A549 (cell line): ENCODE data around the gene BTN2A1. TPM values are rescaled to one million over a fixed set of nuclear protein-coding genes. Genes with fewer than 3 reads are reported as not detected.
A peak's percentile ranks its signal among the peaks of the same experiment; 100 is the strongest.

Source experiments
- ATAC-seq, 2 experiments: fragments of 200-7000 bp in 1 of 2; fragments of >200 bp in 1 of 2; cut with Nextera tagmentation in 1 of 2; cut with Tn5 transposase in 1 of 2; 3 replicates each; pipeline versions ENCODE4 v1.8.0 to v1.9.1; 2018 to 2020; ENCODE audit warnings: mild to moderate bottlenecking in 1 of 2, moderate library complexity in 1 of 2
- CTCF ChIA-PET: fragments of 300-600 bp; sonication (Branson Sonifier 250); formaldehyde crosslinking; extraction: SDS; loops from one replicate; lab custom pipeline; 2021; ENCODE audit warnings: antibody characterized with exemption, inconsistent platforms; lab: Yijun Ruan, JAX
- POLR2A ChIA-PET: fragments of 350-600 bp; formaldehyde crosslinking; extraction: SDS; loops from one replicate; lab custom pipeline; 2021; ENCODE audit warnings: antibody characterized with exemption, inconsistent platforms; lab: Yijun Ruan, JAX
- DNase-seq, 2 experiments: peaks; one replicate each; pipeline versions ENCODE4 v3.0.0 to v3.0.0-alpha.2; 2011 to 2016; ENCODE audit warnings: low read depth in 1 of 2, low spot score in 1 of 2
- FAIRE-seq: peaks from 2 replicates; lab custom pipeline; 2011; peaks lifted over from hg19 to GRCh38; lab: Jason Lieb, UNC
- H3K27ac ChIP-seq, 2 experiments: fragments of >200 bp; sonication (Bioruptor Twin); formaldehyde crosslinking; 3 replicates each; pipeline ENCODE4 v1.5.1; 2016 to 2017
- H3K4me1 ChIP-seq: fragments of >200 bp; sonication (Bioruptor Twin); formaldehyde crosslinking; 3 replicates; pipeline ENCODE4 v1.6.1; 2016
- H3K4me2 ChIP-seq: fragments of >200 bp; sonication (Bioruptor Twin); formaldehyde crosslinking; 3 replicates; pipeline ENCODE4 v1.6.1; 2016
- H3K4me3 ChIP-seq: fragments of >200 bp; sonication (Bioruptor Twin); formaldehyde crosslinking; 3 replicates; pipeline ENCODE4 v1.5.1; 2016
- H3K9me3 ChIP-seq: fragments of >200 bp; sonication (Bioruptor Twin); formaldehyde crosslinking; 3 replicates; pipeline ENCODE4 v1.6.1; 2016
- CBX8 ChIP-seq: fragments of 200-600 bp; sonication (generic); IDR thresholded peaks from 2 replicates; pipeline ENCODE4 v1.6.1; 2016
- EP300 ChIP-seq, 2 experiments: fragments of >200 bp; sonication (Bioruptor Twin); formaldehyde crosslinking; IDR thresholded peaks; 2 replicates in 1 of 2; 3 replicates in 1 of 2; pipeline ENCODE4 v1.6.1; 2016 to 2017
- FOSL2 ChIP-seq, 2 experiments: fragments of 450-650 bp in 1 of 2; fragments of >200 bp in 1 of 2; sonication (Bioruptor Twin) in 1 of 2; formaldehyde crosslinking; IDR thresholded peaks; 2 replicates each; pipeline versions ENCODE4 v1.5.0 to v1.6.1; 2016 to 2020; ENCODE audit warnings: mild to moderate bottlenecking in 1 of 2, moderate library complexity in 1 of 2
- FOXS1 ChIP-seq: fragments of 250-450 bp; sonication (Bioruptor Pico); IDR thresholded peaks from 2 replicates; pipeline ENCODE4 v1.5.0; 2020; ENCODE audit warnings: mild to moderate bottlenecking, moderate library complexity
- HOXA7 ChIP-seq: fragments of 250-450 bp; sonication (Bioruptor Pico); IDR thresholded peaks from 2 replicates; pipeline ENCODE4 v1.5.0; 2020; ENCODE audit warnings: mild to moderate bottlenecking, moderate library complexity
- HOXB13 ChIP-seq: fragments of 250-450 bp; sonication (Bioruptor Pico); IDR thresholded peaks from 2 replicates; pipeline ENCODE4 v1.5.0; 2020; ENCODE audit warnings: low read depth, mild to moderate bottlenecking, moderate library complexity
- JUNB ChIP-seq: fragments of >200 bp; sonication (Bioruptor Twin); formaldehyde crosslinking; IDR thresholded peaks from 2 replicates; pipeline ENCODE4 v1.6.1; 2016
- KDM1A ChIP-seq: fragments of 200-600 bp; sonication (generic); IDR thresholded peaks from 2 replicates; pipeline ENCODE4 v1.6.1; 2016; ENCODE audit warnings: low read depth, mild to moderate bottlenecking
- KDM5A ChIP-seq: fragments of 200-600 bp; sonication (generic); IDR thresholded peaks from 2 replicates; pipeline ENCODE4 v1.6.1; 2016; ENCODE audit warnings: antibody characterized with exemption, mild to moderate bottlenecking
- NPAS2 ChIP-seq: fragments of 250-450 bp; sonication (Bioruptor Pico); IDR thresholded peaks from 2 replicates; pipeline ENCODE4 v1.8.0; 2022; ENCODE audit warnings: mild to moderate bottlenecking, moderate library complexity, borderline replicate concordance
- POLR2AphosphoS2 ChIP-seq: conservative IDR thresholded peaks from 2 replicates; pipeline ENCODE4 v1.6.1; 2012; ENCODE audit warnings: low read length, improper control_type of control experiment, inconsistent platforms
- RAD21 ChIP-seq, 2 experiments: fragments of >200 bp in 1 of 2; sonication (Bioruptor Twin) in 1 of 2; formaldehyde crosslinking in 1 of 2; IDR thresholded peaks in 1 of 2; conservative IDR thresholded peaks in 1 of 2; 2 replicates in 1 of 2; 3 replicates in 1 of 2; pipeline ENCODE4 v1.6.1; 2012 to 2018; ENCODE audit warnings: inconsistent platforms in 1 of 2
- RARB ChIP-seq: fragments of 250-450 bp; sonication (Bioruptor Pico); IDR thresholded peaks from 2 replicates; pipeline ENCODE4 v1.8.0; 2021; ENCODE audit warnings: mild to moderate bottlenecking, moderate library complexity
- SREBF2 ChIP-seq: fragments of 450-650 bp; IDR thresholded peaks from 2 replicates; pipeline ENCODE4 v1.6.1; 2014; ENCODE audit warnings: mild to moderate bottlenecking, moderate library complexity
- ZC3H11A ChIP-seq: fragments of 450-650 bp; IDR thresholded peaks from 2 replicates; pipeline ENCODE4 v1.6.1; 2014; ENCODE audit warnings: antibody characterized with exemption, mild to moderate bottlenecking
- ZFP36 ChIP-seq: fragments of 450-650 bp; IDR thresholded peaks from 2 replicates; pipeline ENCODE4 v1.6.1; 2014; ENCODE audit warnings: borderline replicate concordance; ENCODE audit not compliant: partially characterized antibody
- WGBS: methylation state at CpG from one replicate; pipeline ENCODE4 v1.1.6; 2017; ENCODE audit errors: missing lambda C conversion rate; 5-methylcytosine and 5-hydroxymethylcytosine counted together
- polyA plus RNA-seq, 4 experiments: library from polyadenylated mRNA; depleted of rRNA in 3 of 4; stranded (reverse); fragments of >200 nt; fragmentation: RNase III in 1 of 4; extraction: RNeasy Plus Mini Kit Qiagen cat#74134 plus additional on column Dnase treatment in 1 of 4; gene quantifications; 2 replicates in 3 of 4; 3 replicates in 1 of 4; pipeline ENCODE4 v1.2.3, GENCODE V29; 2011 to 2017
- TF ChIP-seq, protein P1 (sequence below): fragments of 250-450 bp; sonication (Bioruptor Pico); IDR thresholded peaks from 2 replicates; pipeline ENCODE4 v1.5.0; 2020; ENCODE audit warnings: low read depth, mild to moderate bottlenecking, moderate library complexity
- TF ChIP-seq, protein P2 (sequence below): IDR thresholded peaks from 2 replicates; pipeline ENCODE4 v1.6.1; 2012
- TF ChIP-seq, protein P3 (sequence below): IDR thresholded peaks from 2 replicates; pipeline ENCODE4 v1.6.1; 2012
- TF ChIP-seq, protein P4 (sequence below): fragments of >200 bp; sonication (Bioruptor Twin); formaldehyde crosslinking; IDR thresholded peaks from 3 replicates; pipeline ENCODE4 v1.5.1; 2016
- TF ChIP-seq, protein P5 (sequence below): fragments of 150-350 bp; IDR thresholded peaks from 2 replicates; pipeline ENCODE4 v1.6.1; 2014; ENCODE audit warnings: low read depth, mild to moderate bottlenecking, low read length

Gene BTN2A1
- polyA plus RNA-seq, 2 of the 4 experiments (the other 2 are of a cell fraction), result 20.3 to 20.7 TPM

DNA sequence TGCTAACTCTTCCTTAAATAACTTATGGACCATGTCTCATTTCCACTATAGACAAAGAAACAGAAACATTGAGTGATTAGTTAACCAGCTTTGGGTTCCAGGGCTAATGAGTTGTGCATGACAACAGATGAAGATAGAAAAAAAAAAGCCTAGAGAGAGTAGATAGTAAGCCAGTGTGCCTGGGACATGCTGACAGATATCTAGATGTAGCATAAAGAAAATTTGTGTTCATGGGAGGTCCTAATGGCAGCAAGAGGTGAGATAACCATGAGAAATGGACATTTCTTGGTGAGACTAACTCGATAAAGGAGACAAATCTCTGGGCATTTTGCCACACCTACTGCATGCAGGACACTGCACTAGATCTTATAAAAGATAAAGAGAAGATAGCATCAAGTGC is 20.2 kb upstream of the BTN2A1 start:
- POLR2A ChIA-PET, result no interaction called here
- FAIRE-seq, result no peak
- no peaks in the 10 kb centered on the region for H3K9me3 ChIP-seq
- TF ChIP-seq SREBF2, result no peak
- TF ChIP-seq, protein P1, sequence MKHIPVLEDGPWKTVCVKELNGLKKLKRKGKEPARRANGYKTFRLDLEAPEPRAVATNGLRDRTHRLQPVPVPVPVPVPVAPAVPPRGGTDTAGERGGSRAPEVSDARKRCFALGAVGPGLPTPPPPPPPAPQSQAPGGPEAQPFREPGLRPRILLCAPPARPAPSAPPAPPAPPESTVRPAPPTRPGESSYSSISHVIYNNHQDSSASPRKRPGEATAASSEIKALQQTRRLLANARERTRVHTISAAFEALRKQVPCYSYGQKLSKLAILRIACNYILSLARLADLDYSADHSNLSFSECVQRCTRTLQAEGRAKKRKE (CRISPR knock-in tag), result no peak
- no peak for TF ChIP-seq POLR2AphosphoS2
- TF ChIP-seq JUNB, result no peak
- TF ChIP-seq, protein P2, sequence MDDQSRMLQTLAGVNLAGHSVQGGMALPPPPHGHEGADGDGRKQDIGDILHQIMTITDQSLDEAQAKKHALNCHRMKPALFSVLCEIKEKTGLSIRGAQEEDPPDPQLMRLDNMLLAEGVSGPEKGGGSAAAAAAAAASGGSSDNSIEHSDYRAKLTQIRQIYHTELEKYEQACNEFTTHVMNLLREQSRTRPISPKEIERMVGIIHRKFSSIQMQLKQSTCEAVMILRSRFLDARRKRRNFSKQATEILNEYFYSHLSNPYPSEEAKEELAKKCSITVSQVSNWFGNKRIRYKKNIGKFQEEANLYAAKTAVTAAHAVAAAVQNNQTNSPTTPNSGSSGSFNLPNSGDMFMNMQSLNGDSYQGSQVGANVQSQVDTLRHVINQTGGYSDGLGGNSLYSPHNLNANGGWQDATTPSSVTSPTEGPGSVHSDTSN, result no peak
- TF ChIP-seq, protein P3, sequence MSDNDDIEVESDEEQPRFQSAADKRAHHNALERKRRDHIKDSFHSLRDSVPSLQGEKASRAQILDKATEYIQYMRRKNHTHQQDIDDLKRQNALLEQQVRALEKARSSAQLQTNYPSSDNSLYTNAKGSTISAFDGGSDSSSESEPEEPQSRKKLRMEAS, result no peak
- no peak for TF ChIP-seq KDM5A
- TF ChIP-seq NPAS2 (CRISPR knock-in tag), result no peak
- TF ChIP-seq, all 56 proteins: peak for 0
- CTCF ChIA-PET, result no interaction called here
- DNase-seq, result no peak
- 83% methylated on average over 1 of the region's 1 CpG for WGBS
- no peak overlapping the region for H3K4me2 ChIP-seq
- H3K4me1 ChIP-seq, result peaks cover 11% of the 10 kb centered on the region; the same call in 1 of the 3 replicates
- no peak overlapping the region for H3K4me3 ChIP-seq
- no peak for ATAC-seq
- no peak overlapping the region for H3K27ac ChIP-seq

DNA sequence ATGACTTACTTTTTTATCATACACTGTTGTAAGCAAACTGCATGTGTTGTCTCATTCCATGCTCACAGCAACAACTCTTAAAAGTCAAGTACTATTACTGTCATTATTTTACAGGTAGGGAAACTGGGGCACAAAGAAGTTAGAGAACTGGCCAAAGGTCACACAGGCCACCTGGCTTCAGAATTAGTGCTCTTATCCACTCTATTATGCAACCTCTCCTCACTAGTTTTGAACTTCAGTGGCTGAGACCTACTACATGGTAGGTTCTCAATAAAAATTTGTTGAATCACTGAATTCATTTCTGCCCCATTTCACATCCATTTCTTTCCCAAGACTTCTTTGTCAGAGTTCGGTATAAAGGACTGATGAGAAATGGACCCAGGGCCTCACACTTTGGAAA is 19.8 kb upstream of the BTN2A1 start:
- FAIRE-seq, result no peak
- whole genome bisulfite sequencing, result 100% methylated on average over 1 of the region's 1 CpG
- DNase-seq, result no peak
- Histone ChIP-seq H3K4me3 (no peak overlapping the region), H3K4me1 (peaks cover 11% of the 10 kb centered on the region; the same call in 1 of the 3 replicates)
- TF ChIP-seq ZC3H11A, result no peak
- no peak for TF ChIP-seq ZFP36
- no peak for TF ChIP-seq HOXA7 (CRISPR knock-in tag)
- no peak for TF ChIP-seq HOXB13 (CRISPR knock-in tag)
- TF ChIP-seq POLR2AphosphoS2, result no peak
- no peak for TF ChIP-seq CBX8
- TF ChIP-seq, protein P2, result no peak
- no peak for TF ChIP-seq RARB (CRISPR knock-in tag)
- no peak for TF ChIP-seq FOXS1 (CRISPR knock-in tag)
- TF ChIP-seq JUNB, result no peak
- no peak for TF ChIP-seq EP300 (IDR thresholded peaks at IDR 0.05)
- TF ChIP-seq KDM5A, result no peak
- TF ChIP-seq KDM1A, result no peak
- TF ChIP-seq, all 56 proteins: peak for 0
- no peak overlapping the region for H3K27ac ChIP-seq
- H3K9me3 ChIP-seq, result no peaks in the 10 kb centered on the region
- POLR2A ChIA-PET, result no interaction called here
- ATAC-seq, result no peak
- CTCF ChIA-PET, result interaction anchor here (0.6 kb wide), 1 partner anchor 333 kb away, joined by 3 read pairs; no protein-coding TSS in a partner anchor
- H3K4me2 ChIP-seq, result no peak overlapping the region

DNA sequence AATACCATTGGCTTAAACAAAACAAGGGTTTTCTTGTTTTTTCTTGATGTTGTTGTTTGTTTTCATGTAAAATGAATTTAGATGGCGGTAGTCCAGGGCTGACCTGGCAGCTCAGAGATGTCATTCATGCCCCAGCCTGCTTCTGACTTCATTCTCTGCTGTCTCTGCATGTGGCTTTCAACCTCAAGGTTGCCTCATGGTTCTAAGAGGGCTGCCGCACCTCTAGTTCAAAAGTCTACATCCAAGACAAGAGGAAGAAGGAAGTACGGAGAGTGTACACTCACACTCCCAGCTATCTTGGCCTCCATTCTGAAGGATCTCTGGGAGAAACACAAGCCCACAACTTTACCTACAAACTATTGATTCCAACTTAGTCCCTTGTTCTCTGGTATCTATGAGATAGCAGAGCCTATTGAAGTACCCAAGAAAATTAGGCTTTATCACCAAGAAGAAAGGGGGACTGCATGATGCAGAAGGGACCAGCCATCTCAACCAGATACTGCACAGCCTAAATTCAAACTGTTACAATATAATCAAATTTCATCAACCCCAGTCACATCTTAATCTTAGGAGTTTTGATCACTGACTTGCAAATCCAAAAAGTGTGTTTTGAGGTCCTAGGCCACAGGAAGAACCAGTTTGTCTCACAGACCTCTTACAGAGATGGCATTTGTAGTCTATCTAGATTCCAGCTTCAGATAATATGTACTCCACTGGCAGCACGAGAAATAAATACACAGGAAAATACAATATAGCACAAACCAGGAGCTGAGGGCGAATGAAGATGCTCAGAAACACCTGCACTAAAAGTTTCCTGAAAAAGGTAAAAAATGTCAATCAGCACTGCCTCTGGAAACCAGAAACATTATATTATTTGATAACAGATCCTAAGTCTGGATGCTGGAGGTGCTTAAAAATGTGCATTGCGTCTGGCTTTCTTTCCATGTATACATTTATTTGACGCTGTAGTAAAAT is 18.3 kb upstream of the BTN2A1 start:
- no peak for DNase-seq
- ChIA-PET CTCF (no interaction called here), POLR2A (no interaction called here)
- peak overlapping the region; percentile 47 for H3K4me3 ChIP-seq
- H3K9me3 ChIP-seq, result no peaks in the 10 kb centered on the region
- WGBS, result 59% methylated on average over 7 of the region's 7 CpGs
- no peak for FAIRE-seq
- H3K4me2 ChIP-seq, result peak overlapping the region; percentile 79
- peaks cover 11% of the 10 kb centered on the region; the same call in 1 of the 3 replicates for H3K4me1 ChIP-seq
- ATAC-seq, result peak in 1 of 2 experiments; percentile 17; a peak in 1 of 6 replicates
- H3K27ac ChIP-seq, result peak overlapping the region; percentile 75 to 83
- TF ChIP-seq, protein P2, result no peak
- TF ChIP-seq, protein P1 (CRISPR knock-in tag), result no peak
- TF ChIP-seq POLR2AphosphoS2, result no peak
- no peak for TF ChIP-seq KDM5A
- no peak for TF ChIP-seq FOSL2 (IDR thresholded peaks at IDR 0.05)
- TF ChIP-seq FOSL2 (CRISPR knock-in tag; IDR thresholded peaks at IDR 0.05), result no peak
- TF ChIP-seq ZFP36, result no peak
- TF ChIP-seq, protein P4, sequence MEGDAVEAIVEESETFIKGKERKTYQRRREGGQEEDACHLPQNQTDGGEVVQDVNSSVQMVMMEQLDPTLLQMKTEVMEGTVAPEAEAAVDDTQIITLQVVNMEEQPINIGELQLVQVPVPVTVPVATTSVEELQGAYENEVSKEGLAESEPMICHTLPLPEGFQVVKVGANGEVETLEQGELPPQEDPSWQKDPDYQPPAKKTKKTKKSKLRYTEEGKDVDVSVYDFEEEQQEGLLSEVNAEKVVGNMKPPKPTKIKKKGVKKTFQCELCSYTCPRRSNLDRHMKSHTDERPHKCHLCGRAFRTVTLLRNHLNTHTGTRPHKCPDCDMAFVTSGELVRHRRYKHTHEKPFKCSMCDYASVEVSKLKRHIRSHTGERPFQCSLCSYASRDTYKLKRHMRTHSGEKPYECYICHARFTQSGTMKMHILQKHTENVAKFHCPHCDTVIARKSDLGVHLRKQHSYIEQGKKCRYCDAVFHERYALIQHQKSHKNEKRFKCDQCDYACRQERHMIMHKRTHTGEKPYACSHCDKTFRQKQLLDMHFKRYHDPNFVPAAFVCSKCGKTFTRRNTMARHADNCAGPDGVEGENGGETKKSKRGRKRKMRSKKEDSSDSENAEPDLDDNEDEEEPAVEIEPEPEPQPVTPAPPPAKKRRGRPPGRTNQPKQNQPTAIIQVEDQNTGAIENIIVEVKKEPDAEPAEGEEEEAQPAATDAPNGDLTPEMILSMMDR, result no peak
- no peak for TF ChIP-seq SREBF2
- TF ChIP-seq, protein P5, sequence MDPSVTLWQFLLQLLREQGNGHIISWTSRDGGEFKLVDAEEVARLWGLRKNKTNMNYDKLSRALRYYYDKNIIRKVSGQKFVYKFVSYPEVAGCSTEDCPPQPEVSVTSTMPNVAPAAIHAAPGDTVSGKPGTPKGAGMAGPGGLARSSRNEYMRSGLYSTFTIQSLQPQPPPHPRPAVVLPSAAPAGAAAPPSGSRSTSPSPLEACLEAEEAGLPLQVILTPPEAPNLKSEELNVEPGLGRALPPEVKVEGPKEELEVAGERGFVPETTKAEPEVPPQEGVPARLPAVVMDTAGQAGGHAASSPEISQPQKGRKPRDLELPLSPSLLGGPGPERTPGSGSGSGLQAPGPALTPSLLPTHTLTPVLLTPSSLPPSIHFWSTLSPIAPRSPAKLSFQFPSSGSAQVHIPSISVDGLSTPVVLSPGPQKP, result no peak
- TF ChIP-seq RAD21 (conservative IDR thresholded peaks at IDR 0.05 in 1 of 2, IDR thresholded peaks at IDR 0.05 in 1 of 2), result no peak
